Brain microvascular endothelial cell (primary cell): ENCODE data around the gene DNAH10.

Experiments
- DNase-seq: peaks from one replicate; pipeline ENCODE4 v3.0.0-alpha.2; 2020
- H3K27ac ChIP-seq: fragments of 250-450 bp; sonication (Bioruptor Pico); 2 replicates; pipeline ENCODE4 v1.5.1; 2020; ENCODE audit warnings: mild to moderate bottlenecking, moderate library complexity
- H3K27me3 ChIP-seq: fragments of 250-450 bp; sonication (Bioruptor Pico); replicated peaks from 2 replicates; pipeline ENCODE4 v1.5.1; 2020; ENCODE audit warnings: mild to moderate bottlenecking
- H3K36me3 ChIP-seq: fragments of 250-450 bp; sonication (Bioruptor Pico); replicated peaks from 2 replicates; pipeline ENCODE4 v1.5.1; 2020; ENCODE audit warnings: mild to moderate bottlenecking
- H3K4me3 ChIP-seq: 2 replicates; pipeline ENCODE4 v1.5.1; 2011; ENCODE audit warnings: low read depth, mild to moderate bottlenecking, control low read depth, low read length, moderate library complexity
- in situ Hi-C: cut with HindIII; loops from 2 replicates; pipeline ENCODE4 v1.10.0; 2017; ENCODE audit warnings: low sequenced_read_pairs, low pct_ligation_motif_present
- TF ChIP-seq, protein P1 (sequence below): IDR thresholded peaks from 2 replicates; pipeline ENCODE4 v1.5.1; 2011; ENCODE audit warnings: low read depth, mild to moderate bottlenecking, moderate library complexity, low read length, control low read depth, inconsistent platforms; ENCODE audit errors: missing control alignments

The DNAH10 gene

DNA sequence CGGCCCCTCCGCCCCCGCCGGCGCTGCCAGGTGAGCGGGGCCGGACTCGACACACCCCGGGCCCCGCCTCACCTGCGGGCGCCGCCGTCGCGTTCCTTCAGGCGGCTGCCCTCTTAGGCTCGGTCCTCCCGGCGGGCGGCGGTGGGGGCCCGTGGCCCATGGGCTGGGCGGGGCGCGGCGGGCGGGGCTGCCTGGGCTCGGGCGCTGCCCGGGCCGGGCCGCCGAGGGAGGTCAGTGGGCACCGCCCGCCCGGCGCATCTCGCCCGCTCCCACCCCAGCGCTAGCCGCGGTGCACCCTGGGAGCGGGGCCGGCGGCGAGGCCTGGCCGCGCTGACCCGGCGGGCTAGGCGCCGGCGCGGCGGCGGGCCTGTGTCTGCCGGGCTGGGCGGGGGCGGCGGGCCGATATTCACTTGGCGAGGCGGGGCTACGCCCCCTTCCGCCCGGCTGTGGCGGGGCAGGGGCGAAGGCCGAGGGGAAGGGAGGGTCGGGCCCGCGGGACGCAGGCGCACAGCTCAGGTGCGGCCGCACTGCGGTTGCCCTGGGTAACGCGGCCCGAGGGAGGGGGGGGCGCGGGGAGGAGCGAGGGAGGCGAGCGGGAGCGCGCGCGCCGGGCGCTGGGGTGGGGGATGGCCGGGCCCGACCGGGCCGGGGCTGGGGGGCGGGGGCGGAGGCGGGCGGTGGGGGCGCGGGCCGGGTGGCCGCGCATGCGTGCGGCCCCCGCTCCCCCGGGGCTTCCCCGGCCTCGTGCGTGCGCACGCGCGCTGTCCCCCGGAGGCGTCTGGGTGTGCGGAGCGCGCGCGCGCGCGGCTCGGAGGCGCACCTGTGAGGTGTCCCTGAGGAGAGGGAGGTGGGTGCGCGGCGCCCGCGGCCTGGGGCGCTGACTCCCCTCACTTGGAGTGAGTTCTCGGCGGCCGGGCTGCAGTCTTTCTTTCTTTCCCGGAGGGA, 210.6 kb downstream of the DNAH10 start, which contains the start of the genes CCDC92 and ZNF664:
TSS of gene CCDC92 (minus strand) at position 375 of the 945 bp plus-strand sequence. CDS start 28,526 bp downstream, outside the sequence.
TSS of gene ZNF664 (plus strand) at position 759 of the 945 bp plus-strand sequence. CDS start 38,930 bp downstream, outside the sequence.
- H3K27me3 ChIP-seq = no peaks in the 10 kb centered on the region
- peak; percentile 81 for DNase-seq
- peak within 1 kb of the TSS; percentile 70 for H3K4me3 ChIP-seq
- in situ Hi-C loops = no loop called here
- H3K36me3 ChIP-seq = no peaks in the 10 kb centered on the region
- H3K27ac ChIP-seq = peak within 1 kb of the TSS; percentile 4
- TF ChIP-seq, protein P1, sequence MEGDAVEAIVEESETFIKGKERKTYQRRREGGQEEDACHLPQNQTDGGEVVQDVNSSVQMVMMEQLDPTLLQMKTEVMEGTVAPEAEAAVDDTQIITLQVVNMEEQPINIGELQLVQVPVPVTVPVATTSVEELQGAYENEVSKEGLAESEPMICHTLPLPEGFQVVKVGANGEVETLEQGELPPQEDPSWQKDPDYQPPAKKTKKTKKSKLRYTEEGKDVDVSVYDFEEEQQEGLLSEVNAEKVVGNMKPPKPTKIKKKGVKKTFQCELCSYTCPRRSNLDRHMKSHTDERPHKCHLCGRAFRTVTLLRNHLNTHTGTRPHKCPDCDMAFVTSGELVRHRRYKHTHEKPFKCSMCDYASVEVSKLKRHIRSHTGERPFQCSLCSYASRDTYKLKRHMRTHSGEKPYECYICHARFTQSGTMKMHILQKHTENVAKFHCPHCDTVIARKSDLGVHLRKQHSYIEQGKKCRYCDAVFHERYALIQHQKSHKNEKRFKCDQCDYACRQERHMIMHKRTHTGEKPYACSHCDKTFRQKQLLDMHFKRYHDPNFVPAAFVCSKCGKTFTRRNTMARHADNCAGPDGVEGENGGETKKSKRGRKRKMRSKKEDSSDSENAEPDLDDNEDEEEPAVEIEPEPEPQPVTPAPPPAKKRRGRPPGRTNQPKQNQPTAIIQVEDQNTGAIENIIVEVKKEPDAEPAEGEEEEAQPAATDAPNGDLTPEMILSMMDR = peak; percentile 20

DNA sequence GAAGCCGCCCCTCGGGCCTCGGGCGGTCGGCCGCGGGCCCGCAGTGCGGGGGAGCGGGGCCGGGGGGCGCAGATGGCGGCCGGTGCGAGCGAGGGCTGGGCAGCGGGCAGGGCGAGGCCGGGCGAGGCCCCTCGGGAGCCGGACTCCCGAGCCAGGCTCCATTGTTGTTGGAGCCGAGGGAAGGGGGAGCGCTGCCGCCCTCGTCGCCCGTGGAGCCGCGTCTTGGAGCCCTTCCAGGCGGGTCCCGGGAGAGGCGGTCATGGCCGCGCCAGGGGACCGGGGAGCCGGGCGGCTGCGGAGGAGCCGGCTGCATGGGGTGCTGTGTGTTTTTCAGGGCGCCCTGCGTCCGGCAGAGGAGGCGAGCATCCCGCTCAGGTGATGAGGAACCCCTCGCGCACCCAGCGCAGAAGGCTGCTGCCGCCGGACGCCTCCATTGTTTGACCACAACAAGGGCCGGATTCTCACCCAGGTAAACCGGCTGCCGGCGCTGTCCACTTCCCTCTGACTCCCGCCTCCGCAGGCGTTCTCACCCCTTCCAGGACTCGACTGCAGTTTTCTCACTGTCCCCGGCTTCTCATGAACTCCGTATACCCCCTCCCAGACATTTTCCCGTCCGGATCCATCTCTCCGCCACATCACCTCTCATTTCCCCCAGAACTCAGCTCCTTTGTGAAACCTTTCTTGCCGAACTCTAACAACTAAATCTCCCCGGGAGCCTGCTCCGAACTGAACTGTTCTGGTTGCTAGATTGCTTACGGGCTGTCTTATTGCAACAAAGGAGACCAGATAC, 211.6 kb downstream of the DNAH10 start:
- Histone ChIP-seq H3K27ac (no peak overlapping the region), H3K36me3 (no peaks in the 10 kb centered on the region), H3K27me3 (no peaks in the 10 kb centered on the region), H3K4me3 (peak overlapping the region; percentile 70)
- in situ Hi-C loops = no loop called here
- TF ChIP-seq, protein P1 = no peak
- DNase-seq = no peak

GRCh38 chr12:123976227-123976826, 214.2 kb downstream of the DNAH10 start:
- H3K36me3 ChIP-seq = no peaks in the 10 kb centered on the region
- DNase-seq = no peak
- no peak overlapping the region for H3K4me3 ChIP-seq
- in situ Hi-C loops = no loop called here
- H3K27me3 ChIP-seq = no peaks in the 10 kb centered on the region
- no peak overlapping the region for H3K27ac ChIP-seq
- TF ChIP-seq, protein P1 = no peak

GRCh38 chr12:123979566-123979965, 217.5 kb downstream of the DNAH10 start:
- no peak for DNase-seq
- H3K27ac ChIP-seq = no peak overlapping the region
- in situ Hi-C loops = no loop called here
- no peaks in the 10 kb centered on the region for H3K27me3 ChIP-seq
- TF ChIP-seq, protein P1 = no peak
- H3K36me3 ChIP-seq = no peaks in the 10 kb centered on the region
- H3K4me3 ChIP-seq = no peak overlapping the region

GRCh38 chr12:123982269-123982668, 220.2 kb downstream of the DNAH10 start:
- no peaks in the 10 kb centered on the region for H3K36me3 ChIP-seq
- no peak overlapping the region for H3K27ac ChIP-seq
- H3K4me3 ChIP-seq = no peak overlapping the region
- TF ChIP-seq, protein P1 = no peak
- in situ Hi-C loops = no loop called here
- H3K27me3 ChIP-seq = no peaks in the 10 kb centered on the region
- no peak for DNase-seq
